Measurements from ENCODE around the gene LPIN1. TPM values are rescaled to one million over a fixed set of nuclear protein-coding genes. Genes with fewer than 3 reads are reported as not detected.

LPIN1 gene
- total and polyA plus RNA-seq, 12 donors, result 18.9 to 61.0 (median 34.4) TPM

GRCh38 chr2:11789243-11789642, 42.8 kb downstream of the LPIN1 start:
- Histone ChIP-seq H3K36me3 (peaks cover 0 to 100% (median 54%) of the 10 kb centered on the region in 9 donors), H3K4me3 (no peak overlapping the region)
- 97 to 98% methylated on average over 13 of the region's 13 CpGs for WGBS, 2 donors

DNA sequence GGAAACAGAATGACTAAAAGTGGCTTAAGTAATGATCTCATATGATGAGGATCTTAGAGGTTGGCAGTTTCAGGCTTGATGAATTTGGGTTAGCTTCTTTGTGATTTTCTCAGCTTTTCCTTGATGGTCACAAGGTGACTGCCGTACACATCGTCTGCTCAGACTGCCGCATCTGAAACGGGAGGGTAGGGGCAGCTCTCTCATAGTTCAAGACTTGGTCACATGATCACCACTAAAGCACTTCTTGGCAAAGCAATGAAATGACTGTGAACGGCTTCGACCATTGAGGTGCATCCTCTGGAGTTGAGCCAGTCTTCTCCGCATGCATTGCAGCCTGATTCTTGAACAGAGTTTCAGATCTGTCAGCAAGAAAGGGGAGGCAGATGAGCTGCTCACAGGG, 43.8 kb downstream of the LPIN1 start:
- Histone ChIP-seq H3K36me3 (peaks cover 0 to 100% (median 61%) of the 10 kb centered on the region in 9 donors), H3K4me1 (peaks cover 0 to under 1% (median 0%) of the 10 kb centered on the region in 9 donors), H3K27ac (no peak overlapping the region), H3K27me3 (no peaks in the 10 kb centered on the region), H3K4me3 (no peak overlapping the region), H3K9me3 (no peaks in the 10 kb centered on the region)
- no peak for ATAC-seq
- no peak for TF ChIP-seq CTCF (IDR thresholded peaks at IDR 0.05)
- no peak for DNase-seq
- intact Hi-C loops (cut with DNase I), result no loop called here
- WGBS, 2 donors, result 69 to 77% methylated on average over 7 of the region's 7 CpGs

More at GRCh38 chr2:11789243-11789642, 42.8 kb downstream of the LPIN1 start:
- H3K9me3 ChIP-seq, result no peaks in the 10 kb centered on the region
- intact Hi-C loops (cut with DNase I), result loop anchor here in 1 of 10 donors (10.0 kb wide), 1 partner anchor 314 kb away; no protein-coding TSS in a partner anchor
- DNase-seq (no peak), ATAC-seq (no peak)
- H3K27me3 ChIP-seq, result no peaks in the 10 kb centered on the region
- no peak overlapping the region for H3K27ac ChIP-seq
- no peak for TF ChIP-seq CTCF (IDR thresholded peaks at IDR 0.05)
- peaks cover 0 to 10% (median 0%) of the 10 kb centered on the region in 9 donors for H3K4me1 ChIP-seq

- ATAC-seq, result no peak
- H3K4me3 ChIP-seq, result no peak overlapping the region
- H3K36me3 ChIP-seq, result peaks cover 0 to 99% (median 65%) of the 10 kb centered on the region in 9 donors
- intact Hi-C loops (cut with DNase I), result no loop called here
- TF ChIP-seq CTCF (IDR thresholded peaks at IDR 0.05), result no peak
- WGBS, 2 donors, result 94 to 97% methylated on average over 2 of the region's 2 CpGs
- DNase-seq, result no peak
- no peaks in the 10 kb centered on the region for H3K9me3 ChIP-seq
- no peaks in the 10 kb centered on the region for H3K4me1 ChIP-seq
- H3K27ac ChIP-seq, result no peak overlapping the region
- no peaks in the 10 kb centered on the region for H3K27me3 ChIP-seq
Observed at GRCh38 chr2:11795590-11795989, 49.2 kb downstream of the LPIN1 start.

- Histone ChIP-seq H3K4me1 (no peaks in the 10 kb centered on the region), H3K27me3 (no peaks in the 10 kb centered on the region), H3K9me3 (no peaks in the 10 kb centered on the region), H3K4me3 (no peak overlapping the region), H3K36me3 (peaks cover 0 to 97% (median 65%) of the 10 kb centered on the region in 9 donors), H3K27ac (no peak overlapping the region)
- DNase-seq (no peak), ATAC-seq (peak in 3 of 8 donors; percentile 25 to 69 (median 39))
- intact Hi-C loops (cut with DNase I), result no loop called here
- TF ChIP-seq CTCF (IDR thresholded peaks at IDR 0.05), result no peak
- 95% methylated on average over 18 of the region's 18 CpGs for WGBS, 2 donors
Observed at GRCh38 chr2:11796190-11797171, 50.0 kb downstream of the LPIN1 start.

Data from heart right ventricle (tissue), 16 donors.